ENCODE results near the gene IGLL5.

The IGLL5 gene

GRCh38 chr22:22893891-22894739, 6.5 kb downstream of the IGLL5 start:
- Histone ChIP-seq H3K4me1 (ENCODE audit: insufficient read depth, low read length, poor library complexity, severe bottlenecking) (peaks cover 7% of the 10 kb centered on the region), H3K79me2 (ENCODE audit: insufficient read depth, low read length) (no peaks in the 10 kb centered on the region), H3K27me3 (ENCODE audit: insufficient read depth, low read length, poor library complexity, severe bottlenecking) (peaks cover 21% of the 10 kb centered on the region)

DNA sequence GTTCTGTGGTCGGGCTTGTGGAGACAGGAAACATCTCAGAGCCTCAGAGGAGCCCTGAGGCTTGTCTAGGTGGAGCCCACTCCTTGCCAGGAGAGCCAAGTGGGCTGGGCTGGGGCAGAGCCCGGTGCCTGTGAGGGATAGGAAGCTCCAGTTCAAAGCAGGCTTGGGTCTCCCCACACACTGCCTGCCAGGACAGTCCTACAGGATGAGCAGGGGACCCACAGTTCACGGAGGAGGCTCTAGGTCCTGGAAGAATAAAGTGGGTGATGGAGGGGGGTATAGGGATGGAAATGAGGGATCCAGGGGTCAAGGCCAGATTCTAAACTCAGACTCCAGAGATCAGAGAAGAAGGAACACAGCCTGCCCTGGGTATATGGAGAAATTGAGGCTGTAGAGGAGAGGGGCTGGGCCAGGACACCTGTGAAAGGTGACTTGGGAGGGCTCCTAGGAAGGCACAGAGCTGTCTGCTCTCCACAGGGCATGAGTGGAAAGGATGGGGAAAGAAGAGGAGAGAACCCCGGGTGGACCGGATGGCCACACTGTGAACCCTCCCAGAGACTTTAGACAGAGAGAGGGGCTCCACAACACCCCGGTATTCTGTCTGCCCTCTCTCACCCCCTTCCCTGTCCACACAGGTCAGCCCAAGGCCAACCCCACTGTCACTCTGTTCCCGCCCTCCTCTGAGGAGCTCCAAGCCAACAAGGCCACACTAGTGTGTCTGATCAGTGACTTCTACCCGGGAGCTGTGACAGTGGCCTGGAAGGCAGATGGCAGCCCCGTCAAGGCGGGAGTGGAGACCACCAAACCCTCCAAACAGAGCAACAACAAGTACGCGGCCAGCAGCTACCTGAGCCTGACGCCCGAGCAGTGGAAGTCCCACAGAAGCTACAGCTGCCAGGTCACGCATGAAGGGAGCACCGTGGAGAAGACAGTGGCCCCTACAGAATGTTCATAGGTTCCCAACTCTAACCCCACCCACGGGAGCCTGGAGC, 7.4 kb downstream of the IGLL5 start:
- Histone ChIP-seq H3F3A (ENCODE audit: low read depth) (no peaks in the 10 kb centered on the region), H2AFZ (ENCODE audit: low read length) (no peak overlapping the region), H3K9ac (ENCODE audit: low read depth, low read length, poor library complexity, severe bottlenecking) (no peak overlapping the region), H3K4me3 (ENCODE audit: low read length, poor library complexity, severe bottlenecking) (no peak overlapping the region), H3K4me2 (ENCODE audit: low read depth, low read length, poor library complexity, severe bottlenecking) (no peak overlapping the region), H4K20me1 (ENCODE audit: insufficient read depth, low read length, poor library complexity, severe bottlenecking) (no peaks in the 10 kb centered on the region), H3K79me2 (ENCODE audit: insufficient read depth, low read length) (no peaks in the 10 kb centered on the region), H3K36me3 (ENCODE audit: insufficient read depth, low read length) (no peaks in the 10 kb centered on the region), H3K9me3 (ENCODE audit: insufficient read depth, low read depth, low read length) (no peaks in the 10 kb centered on the region), H3K27me3 (ENCODE audit: insufficient read depth, low read length, poor library complexity, severe bottlenecking) (peaks cover 21% of the 10 kb centered on the region), H3K4me1 (ENCODE audit: insufficient read depth, low read length, poor library complexity, severe bottlenecking) (peaks cover 7% of the 10 kb centered on the region), H3K9me2 (replicated peaks; ENCODE audit: low read depth, low read length) (no peaks in the 10 kb centered on the region)
- TF ChIP-seq EZH2phosphoT487 (IDR thresholded peaks at IDR 0.05; ENCODE audit: borderline replicate concordance), result no peak
- TF ChIP-seq, protein P1, sequence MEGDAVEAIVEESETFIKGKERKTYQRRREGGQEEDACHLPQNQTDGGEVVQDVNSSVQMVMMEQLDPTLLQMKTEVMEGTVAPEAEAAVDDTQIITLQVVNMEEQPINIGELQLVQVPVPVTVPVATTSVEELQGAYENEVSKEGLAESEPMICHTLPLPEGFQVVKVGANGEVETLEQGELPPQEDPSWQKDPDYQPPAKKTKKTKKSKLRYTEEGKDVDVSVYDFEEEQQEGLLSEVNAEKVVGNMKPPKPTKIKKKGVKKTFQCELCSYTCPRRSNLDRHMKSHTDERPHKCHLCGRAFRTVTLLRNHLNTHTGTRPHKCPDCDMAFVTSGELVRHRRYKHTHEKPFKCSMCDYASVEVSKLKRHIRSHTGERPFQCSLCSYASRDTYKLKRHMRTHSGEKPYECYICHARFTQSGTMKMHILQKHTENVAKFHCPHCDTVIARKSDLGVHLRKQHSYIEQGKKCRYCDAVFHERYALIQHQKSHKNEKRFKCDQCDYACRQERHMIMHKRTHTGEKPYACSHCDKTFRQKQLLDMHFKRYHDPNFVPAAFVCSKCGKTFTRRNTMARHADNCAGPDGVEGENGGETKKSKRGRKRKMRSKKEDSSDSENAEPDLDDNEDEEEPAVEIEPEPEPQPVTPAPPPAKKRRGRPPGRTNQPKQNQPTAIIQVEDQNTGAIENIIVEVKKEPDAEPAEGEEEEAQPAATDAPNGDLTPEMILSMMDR (conservative IDR thresholded peaks at IDR 0.05; ENCODE audit: low read length), result no peak

More at GRCh38 chr22:22893891-22894739, 6.5 kb downstream of the IGLL5 start:
- no peaks in the 10 kb centered on the region for H3K9me3 ChIP-seq (ENCODE audit: insufficient read depth, low read depth, low read length)
- H3F3A ChIP-seq (ENCODE audit: low read depth), result no peaks in the 10 kb centered on the region
- no peak overlapping the region for H3K9ac ChIP-seq (ENCODE audit: low read depth, low read length, poor library complexity, severe bottlenecking)
- H3K9me2 ChIP-seq (replicated peaks; ENCODE audit: low read depth, low read length), result no peaks in the 10 kb centered on the region
- H3K36me3 ChIP-seq (ENCODE audit: insufficient read depth, low read length), result no peaks in the 10 kb centered on the region
- H2AFZ ChIP-seq (ENCODE audit: low read length), result no peak overlapping the region
- H3K4me2 ChIP-seq (ENCODE audit: low read depth, low read length, poor library complexity, severe bottlenecking), result no peak overlapping the region
- H4K20me1 ChIP-seq (ENCODE audit: insufficient read depth, low read length, poor library complexity, severe bottlenecking), result no peaks in the 10 kb centered on the region
- no peak overlapping the region for H3K4me3 ChIP-seq (ENCODE audit: low read length, poor library complexity, severe bottlenecking)
- no peak for TF ChIP-seq EZH2phosphoT487 (IDR thresholded peaks at IDR 0.05; ENCODE audit: borderline replicate concordance)
- TF ChIP-seq, protein P1 (conservative IDR thresholded peaks at IDR 0.05; ENCODE audit: low read length), result no peak

DNA sequence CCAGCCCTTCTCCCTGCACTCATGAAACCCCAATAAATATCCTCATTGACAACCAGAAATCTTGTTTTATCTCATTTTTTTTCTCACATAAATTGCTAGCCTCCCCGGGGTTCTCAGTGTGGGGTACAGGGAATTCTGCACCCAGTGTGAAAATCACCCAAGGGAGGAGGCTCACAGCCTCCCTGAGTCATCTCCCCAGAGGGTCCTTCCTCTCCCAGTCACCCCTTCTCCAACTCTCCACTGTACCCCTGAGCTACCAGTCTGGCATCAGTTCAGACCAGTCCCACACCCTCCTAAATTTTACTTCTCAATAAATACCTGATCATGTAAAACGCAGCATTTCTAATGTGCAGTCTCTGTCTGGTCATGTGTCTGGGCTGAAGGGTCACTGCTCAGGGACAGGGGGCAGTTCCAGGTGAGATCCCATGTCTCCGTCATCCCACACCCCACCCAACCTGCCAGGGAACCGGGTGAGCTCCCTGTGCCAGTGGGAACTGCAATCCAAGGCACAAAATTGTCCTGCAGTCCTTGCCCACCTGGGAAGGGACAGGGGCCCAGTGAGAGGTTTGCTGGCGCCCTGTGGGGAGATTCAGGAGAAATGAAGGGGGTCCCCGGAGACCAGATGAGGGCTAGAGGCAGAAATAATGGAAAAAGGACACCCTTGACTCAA, 8.3 kb downstream of the IGLL5 start:
- Histone ChIP-seq H3K9me3 (ENCODE audit: insufficient read depth, low read depth, low read length) (no peaks in the 10 kb centered on the region), H3F3A (ENCODE audit: low read depth) (no peaks in the 10 kb centered on the region), H3K79me2 (ENCODE audit: insufficient read depth, low read length) (no peaks in the 10 kb centered on the region), H3K9me2 (replicated peaks; ENCODE audit: low read depth, low read length) (no peaks in the 10 kb centered on the region), H3K36me3 (ENCODE audit: insufficient read depth, low read length) (no peaks in the 10 kb centered on the region), H3K4me3 (ENCODE audit: low read length, poor library complexity, severe bottlenecking) (no peak overlapping the region), H3K27me3 (ENCODE audit: insufficient read depth, low read length, poor library complexity, severe bottlenecking) (peaks cover 21% of the 10 kb centered on the region), H2AFZ (ENCODE audit: low read length) (no peak overlapping the region), H4K20me1 (ENCODE audit: insufficient read depth, low read length, poor library complexity, severe bottlenecking) (no peaks in the 10 kb centered on the region), H3K4me2 (ENCODE audit: low read depth, low read length, poor library complexity, severe bottlenecking) (no peak overlapping the region), H3K9ac (ENCODE audit: low read depth, low read length, poor library complexity, severe bottlenecking) (no peak overlapping the region), H3K4me1 (ENCODE audit: insufficient read depth, low read length, poor library complexity, severe bottlenecking) (peaks cover 7% of the 10 kb centered on the region)
- no peak for TF ChIP-seq EZH2phosphoT487 (IDR thresholded peaks at IDR 0.05; ENCODE audit: borderline replicate concordance)
- TF ChIP-seq, protein P1 (conservative IDR thresholded peaks at IDR 0.05; ENCODE audit: low read length), result no peak
